HEK293 (cell line): Measurements from ENCODE around the gene THAP12.

ENCODE experiments used
- CTCF ChIA-PET: fragments of 350-600 bp; formaldehyde crosslinking; extraction: SDS; loops from one replicate; lab custom pipeline; 2021; ENCODE audit warnings: antibody characterized with exemption; lab: Yijun Ruan, JAX
- POLR2A ChIA-PET: fragments of 300-600 bp; formaldehyde crosslinking; extraction: SDS; loops from one replicate; lab custom pipeline; 2020; ENCODE audit warnings: antibody characterized with exemption, inconsistent platforms; lab: Yijun Ruan, JAX
- H3K27ac ChIP-seq: fragments of 200-500 bp; sonication (Bioruptor generic); 2 replicates; pipeline ENCODE4 v1.5.1; 2014; ENCODE audit warnings: low read depth, low read length, control low read depth, inconsistent platforms; ENCODE audit errors: extremely low read depth
- H3K36me3 ChIP-seq, 2 experiments: fragments of 200-500 bp in 1 of 2; sonication (Bioruptor generic) in 1 of 2; 1 replicate in 1 of 2; 2 replicates in 1 of 2; pipeline ENCODE4 v1.5.1; 2014 to 2017; ENCODE audit warnings: inconsistent platforms in 2 of 2, low read length in 2 of 2; ENCODE audit not compliant: control insufficient read depth in 2 of 2, insufficient read depth in 1 of 2
- H3K4me1 ChIP-seq: fragments of 200-500 bp; sonication (Bioruptor generic); 2 replicates; pipeline ENCODE4 v1.5.1; 2014; ENCODE audit warnings: mild to moderate bottlenecking, low read length, inconsistent platforms; ENCODE audit not compliant: control insufficient read depth, insufficient read depth
- H3K4me3 ChIP-seq: 2 replicates; pipeline ENCODE4 v1.5.1; 2011; ENCODE audit warnings: low read depth, mild to moderate bottlenecking, control low read depth, low read length, moderate library complexity
- H3K9me3 ChIP-seq: fragments of 200-500 bp; sonication (Bioruptor generic); 2 replicates; pipeline ENCODE4 v1.5.1; 2014; ENCODE audit warnings: low read depth, low read length, inconsistent platforms; ENCODE audit not compliant: control insufficient read depth, insufficient read depth
- BCL11B ChIP-seq: fragments of 450-650 bp; formaldehyde crosslinking; IDR thresholded peaks from 2 replicates; pipeline ENCODE4 v1.5.1; 2016; ENCODE audit warnings: low read depth, missing biosample characterization, missing genetic modification characterization
- KLF16 ChIP-seq: fragments of 450-650 bp; formaldehyde crosslinking; IDR thresholded peaks from 2 replicates; pipeline ENCODE4 v1.5.1; 2017; ENCODE audit warnings: missing biosample characterization, missing genetic modification characterization
- SP2 ChIP-seq: fragments of 450-650 bp; formaldehyde crosslinking; IDR thresholded peaks from 2 replicates; pipeline ENCODE4 v1.5.1; 2016; ENCODE audit warnings: missing biosample characterization, missing genetic modification characterization
- ZBTB1 ChIP-seq: fragments of 450-650 bp; formaldehyde crosslinking; IDR thresholded peaks from 2 replicates; pipeline ENCODE4 v1.5.1; 2016; ENCODE audit warnings: missing biosample characterization, missing genetic modification characterization
- ZBTB7A ChIP-seq: fragments of 450-650 bp; formaldehyde crosslinking; IDR thresholded peaks from 2 replicates; pipeline ENCODE4 v1.5.1; 2016; ENCODE audit warnings: low read depth, missing biosample characterization, missing genetic modification characterization
- ZBTB8A ChIP-seq: fragments of 450-650 bp; formaldehyde crosslinking; IDR thresholded peaks from 2 replicates; pipeline ENCODE4 v1.5.1; 2016; ENCODE audit warnings: missing biosample characterization, missing genetic modification characterization
- ZFP41 ChIP-seq: fragments of 450-650 bp; formaldehyde crosslinking; IDR thresholded peaks from 2 replicates; pipeline ENCODE4 v1.5.1; 2016; ENCODE audit warnings: missing biosample characterization, missing genetic modification characterization, borderline replicate concordance
- ZNF132 ChIP-seq: fragments of 450-650 bp; formaldehyde crosslinking; IDR thresholded peaks from 2 replicates; pipeline ENCODE4 v1.5.1; 2017; ENCODE audit warnings: missing biosample characterization, missing genetic modification characterization, borderline replicate concordance
- ZNF140 ChIP-seq: fragments of 450-650 bp; formaldehyde crosslinking; IDR thresholded peaks from 2 replicates; pipeline ENCODE4 v1.5.1; 2016; ENCODE audit warnings: missing biosample characterization, missing genetic modification characterization
- ZNF16 ChIP-seq: fragments of 450-650 bp; formaldehyde crosslinking; IDR thresholded peaks from 2 replicates; pipeline ENCODE4 v1.5.1; 2016; ENCODE audit warnings: low read depth, missing biosample characterization, missing genetic modification characterization
- ZNF214 ChIP-seq: fragments of 450-650 bp; formaldehyde crosslinking; IDR thresholded peaks from 2 replicates; pipeline ENCODE4 v1.5.1; 2017; ENCODE audit warnings: missing biosample characterization, mild to moderate bottlenecking, missing genetic modification characterization, borderline replicate concordance
- ZNF248 ChIP-seq: fragments of 450-650 bp; formaldehyde crosslinking; IDR thresholded peaks from 2 replicates; pipeline ENCODE4 v1.5.1; 2017; ENCODE audit warnings: missing biosample characterization, missing genetic modification characterization
- ZNF302 ChIP-seq: fragments of 450-650 bp; formaldehyde crosslinking; IDR thresholded peaks from 2 replicates; pipeline ENCODE4 v1.5.1; 2016; ENCODE audit warnings: missing biosample characterization, missing genetic modification characterization, low read depth
- ZNF341 ChIP-seq: fragments of 450-650 bp; formaldehyde crosslinking; IDR thresholded peaks from 2 replicates; pipeline ENCODE4; 2016; ENCODE audit warnings: low read depth, missing biosample characterization, missing genetic modification characterization
- ZNF366 ChIP-seq: fragments of 450-650 bp; formaldehyde crosslinking; conservative IDR thresholded peaks from 2 replicates; pipeline ENCODE4 v1.5.1; 2016; ENCODE audit warnings: missing biosample characterization, missing genetic modification characterization
- ZNF426 ChIP-seq: fragments of 450-650 bp; formaldehyde crosslinking; IDR thresholded peaks from 2 replicates; pipeline ENCODE4 v1.5.1; 2017; ENCODE audit warnings: missing biosample characterization, missing genetic modification characterization, mild to moderate bottlenecking, inconsistent platforms, moderate library complexity
- ZNF48 ChIP-seq: fragments of 450-650 bp; formaldehyde crosslinking; IDR thresholded peaks from 2 replicates; pipeline ENCODE4 v1.5.1; 2016; ENCODE audit warnings: missing biosample characterization, missing genetic modification characterization
- ZNF501 ChIP-seq: fragments of 450-650 bp; formaldehyde crosslinking; IDR thresholded peaks from 2 replicates; pipeline ENCODE4 v1.5.1; 2016; ENCODE audit warnings: missing biosample characterization, missing genetic modification characterization
- ZNF510 ChIP-seq: fragments of 450-650 bp; formaldehyde crosslinking; IDR thresholded peaks from 2 replicates; pipeline ENCODE4 v1.5.1; 2018; ENCODE audit warnings: mild to moderate bottlenecking, missing genetic modification characterization, missing biosample characterization; ENCODE audit not compliant: insufficient replicate concordance
- ZNF558 ChIP-seq: fragments of 450-650 bp; formaldehyde crosslinking; IDR thresholded peaks from 2 replicates; pipeline ENCODE4 v1.5.1; 2016; ENCODE audit warnings: missing biosample characterization, missing genetic modification characterization
- ZNF571 ChIP-seq: fragments of 450-650 bp; formaldehyde crosslinking; IDR thresholded peaks from 2 replicates; pipeline ENCODE4 v1.5.0; 2017; ENCODE audit warnings: missing biosample characterization, missing genetic modification characterization
- ZNF596 ChIP-seq: fragments of 450-650 bp; IDR thresholded peaks from 2 replicates; pipeline ENCODE4 v1.5.0; 2018; ENCODE audit warnings: missing biosample characterization, mild to moderate bottlenecking, missing genetic modification characterization, moderate library complexity
- ZNF629 ChIP-seq: fragments of 450-650 bp; formaldehyde crosslinking; IDR thresholded peaks from 2 replicates; pipeline ENCODE4 v1.5.1; 2017; ENCODE audit warnings: missing biosample characterization, missing genetic modification characterization
- ZNF768 ChIP-seq: fragments of 450-650 bp; formaldehyde crosslinking; IDR thresholded peaks from 2 replicates; pipeline ENCODE4 v1.5.1; 2018; ENCODE audit warnings: missing biosample characterization, mild to moderate bottlenecking, missing genetic modification characterization
- ZNF791 ChIP-seq: fragments of 450-650 bp; formaldehyde crosslinking; IDR thresholded peaks from 2 replicates; pipeline ENCODE4 v1.5.1; 2016; ENCODE audit warnings: missing biosample characterization, missing genetic modification characterization
- ZXDB ChIP-seq: fragments of 450-650 bp; formaldehyde crosslinking; IDR thresholded peaks from 2 replicates; pipeline ENCODE4 v1.5.1; 2016; ENCODE audit warnings: missing biosample characterization, missing genetic modification characterization
- TF ChIP-seq, protein P1 (sequence below): fragments of 450-650 bp; formaldehyde crosslinking; IDR thresholded peaks from 2 replicates; pipeline ENCODE4 v1.5.1; 2016; ENCODE audit warnings: missing biosample characterization, missing genetic modification characterization
- TF ChIP-seq, protein P2 (sequence below): fragments of 450-650 bp; formaldehyde crosslinking; IDR thresholded peaks from 2 replicates; pipeline ENCODE4 v1.5.1; 2016; ENCODE audit warnings: missing biosample characterization, missing genetic modification characterization
- TF ChIP-seq, protein P3 (sequence below): fragments of 450-650 bp; formaldehyde crosslinking; IDR thresholded peaks from 2 replicates; pipeline ENCODE4 v1.5.1; 2016; ENCODE audit warnings: missing biosample characterization, missing genetic modification characterization
- TF ChIP-seq, protein P4 (sequence below): fragments of 450-650 bp; formaldehyde crosslinking; IDR thresholded peaks from 2 replicates; pipeline ENCODE4 v1.5.1; 2016; ENCODE audit warnings: missing biosample characterization, missing genetic modification characterization

Gene THAP12

GRCh38 chr11:76380977-76381719 is at the start of gene THAP12, which contains the start of gene GVQW3 (continued):
- TF ChIP-seq ZNF426 (no peak), ZNF501 (tag by site-specific recombination) (peak; percentile 42; the same call in 1 of the 2 replicates), ZFP41 (tag by site-specific recombination) (no peak), SP2 (tag by site-specific recombination) (peak; percentile 91), ZNF48 (no peak), ZNF214 (tag by site-specific recombination) (no peak), ZNF140 (tag by site-specific recombination) (no peak)

- no peak overlapping the region for H3K4me3 ChIP-seq
- no peaks in the 10 kb centered on the region for H3K9me3 ChIP-seq
- no peak overlapping the region for H3K27ac ChIP-seq
- no peak for TF ChIP-seq ZNF596 (tag by site-specific recombination)
- TF ChIP-seq ZNF248 = no peak
- no peak for TF ChIP-seq ZNF132 (tag by site-specific recombination)
- TF ChIP-seq ZNF629 (tag by site-specific recombination) = no peak
- TF ChIP-seq ZNF302 (tag by site-specific recombination) = no peak
- peak; percentile 80 for TF ChIP-seq ZNF366 (tag by site-specific recombination)
- no peak for TF ChIP-seq ZFP41 (tag by site-specific recombination)
- TF ChIP-seq, protein P1, sequence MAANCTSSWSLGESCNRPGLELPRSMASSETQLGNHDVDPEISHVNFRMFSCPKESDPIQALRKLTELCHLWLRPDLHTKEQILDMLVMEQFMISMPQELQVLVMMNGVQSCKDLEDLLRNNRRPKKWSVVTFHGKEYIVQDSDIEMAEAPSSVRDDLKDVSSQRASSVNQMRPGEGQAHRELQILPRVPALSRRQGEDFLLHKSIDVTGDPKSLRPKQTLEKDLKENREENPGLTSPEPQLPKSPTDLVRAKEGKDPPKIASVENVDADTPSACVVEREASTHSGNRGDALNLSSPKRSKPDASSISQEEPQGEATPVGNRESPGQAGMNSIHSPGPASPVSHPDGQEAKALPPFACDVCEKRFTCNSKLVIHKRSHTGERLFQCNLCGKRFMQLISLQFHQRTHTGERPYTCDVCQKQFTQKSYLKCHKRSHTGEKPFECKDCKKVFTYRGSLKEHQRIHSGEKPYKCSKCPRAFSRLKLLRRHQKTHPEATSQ = no peak
- TF ChIP-seq, protein P2, sequence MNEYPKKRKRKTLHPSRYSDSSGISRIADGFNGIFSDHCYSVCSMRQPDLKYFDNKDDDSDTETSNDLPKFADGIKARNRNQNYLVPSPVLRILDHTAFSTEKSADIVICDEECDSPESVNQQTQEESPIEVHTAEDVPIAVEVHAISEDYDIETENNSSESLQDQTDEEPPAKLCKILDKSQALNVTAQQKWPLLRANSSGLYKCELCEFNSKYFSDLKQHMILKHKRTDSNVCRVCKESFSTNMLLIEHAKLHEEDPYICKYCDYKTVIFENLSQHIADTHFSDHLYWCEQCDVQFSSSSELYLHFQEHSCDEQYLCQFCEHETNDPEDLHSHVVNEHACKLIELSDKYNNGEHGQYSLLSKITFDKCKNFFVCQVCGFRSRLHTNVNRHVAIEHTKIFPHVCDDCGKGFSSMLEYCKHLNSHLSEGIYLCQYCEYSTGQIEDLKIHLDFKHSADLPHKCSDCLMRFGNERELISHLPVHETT (tag by site-specific recombination) = no peak
- TF ChIP-seq, all 188 proteins: peak for 1
- ChIA-PET CTCF (no interaction called here), POLR2A (no interaction called here)
- Histone ChIP-seq H3K4me1 (no peaks in the 10 kb centered on the region; the same call in 1 of the 2 replicates), H3K36me3 (no peaks in the 10 kb centered on the region)
Measured at GRCh38 chr11:76426660-76427059, 45.7 kb upstream of the THAP12 start.

GRCh38 chr11:76424891-76425290 is 44.0 kb upstream of the THAP12 start:
- no peak overlapping the region for H3K27ac ChIP-seq
- ChIA-PET CTCF (interaction anchor here (0.6 kb wide), 1 partner anchor 21 kb away, joined by 3 read pairs; no protein-coding TSS in a partner anchor), POLR2A (interaction anchor here (0.5 kb wide), 2 partner anchors 8 to 148 kb away, joined by 4 to 8 read pairs; no protein-coding TSS in a partner anchor)
- H3K4me3 ChIP-seq = no peak overlapping the region
- no peaks in the 10 kb centered on the region; the same call in 1 of the 2 replicates for H3K4me1 ChIP-seq
- H3K9me3 ChIP-seq = no peaks in the 10 kb centered on the region
- TF ChIP-seq ZNF768 (tag by site-specific recombination) (no peak), ZNF510 (tag by site-specific recombination) (no peak), ZBTB7A (tag by site-specific recombination) (no peak), SP2 (tag by site-specific recombination) (no peak), BCL11B (tag by site-specific recombination) (no peak), ZNF16 (no peak), ZNF341 (no peak), ZNF571 (tag by site-specific recombination) (no peak), ZXDB (tag by site-specific recombination) (no peak), ZNF558 (no peak), ZNF140 (tag by site-specific recombination) (no peak), ZBTB8A (tag by site-specific recombination) (no peak), ZBTB1 (no peak), KLF16 (no peak), ZNF791 (no peak)
- TF ChIP-seq, protein P3, sequence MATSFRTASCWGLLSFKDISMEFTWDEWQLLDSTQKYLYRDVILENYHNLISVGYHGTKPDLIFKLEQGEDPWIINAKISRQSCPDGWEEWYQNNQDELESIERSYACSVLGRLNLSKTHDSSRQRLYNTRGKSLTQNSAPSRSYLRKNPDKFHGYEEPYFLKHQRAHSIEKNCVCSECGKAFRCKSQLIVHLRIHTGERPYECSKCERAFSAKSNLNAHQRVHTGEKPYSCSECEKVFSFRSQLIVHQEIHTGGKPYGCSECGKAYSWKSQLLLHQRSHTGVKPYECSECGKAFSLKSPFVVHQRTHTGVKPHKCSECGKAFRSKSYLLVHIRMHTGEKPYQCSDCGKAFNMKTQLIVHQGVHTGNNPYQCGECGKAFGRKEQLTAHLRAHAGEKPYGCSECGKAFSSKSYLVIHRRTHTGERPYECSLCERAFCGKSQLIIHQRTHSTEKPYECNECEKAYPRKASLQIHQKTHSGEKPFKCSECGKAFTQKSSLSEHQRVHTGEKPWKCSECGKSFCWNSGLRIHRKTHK = no peak
- TF ChIP-seq, protein P4, sequence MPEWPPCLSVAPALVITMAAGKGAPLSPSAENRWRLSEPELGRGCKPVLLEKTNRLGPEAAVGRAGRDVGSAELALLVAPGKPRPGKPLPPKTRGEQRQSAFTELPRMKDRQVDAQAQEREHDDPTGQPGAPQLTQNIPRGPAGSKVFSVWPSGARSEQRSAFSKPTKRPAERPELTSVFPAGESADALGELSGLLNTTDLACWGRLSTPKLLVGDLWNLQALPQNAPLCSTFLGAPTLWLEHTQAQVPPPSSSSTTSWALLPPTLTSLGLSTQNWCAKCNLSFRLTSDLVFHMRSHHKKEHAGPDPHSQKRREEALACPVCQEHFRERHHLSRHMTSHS (tag by site-specific recombination) = no peak
- TF ChIP-seq, all 188 proteins: peak for 0
- H3K36me3 ChIP-seq = no peaks in the 10 kb centered on the region
